HCT116 (cell line): ENCODE data around the gene CPLX3. TPM values are rescaled to one million over a fixed set of nuclear protein-coding genes. Genes with fewer than 3 reads are reported as not detected.

ENCODE experiments used
- ATAC-seq: fragments of 200-7000 bp; cut with Tn5 transposase; 2 replicates; pipeline ENCODE4 v1.9.1; 2020; ENCODE audit warnings: mild to moderate bottlenecking, moderate library complexity
- BruUV-seq: library from RNA; stranded (reverse); fragments of 400-500 nt; replicated peaks from 2 replicates; lab custom pipeline; 2021; lab: Mats Ljungman, UMichigan
- CTCF ChIA-PET: fragments of 300-600 bp; sonication (Branson Sonifier 250); formaldehyde crosslinking; loops from one replicate; lab custom pipeline; 2021; ENCODE audit warnings: antibody characterized with exemption; lab: Charles Lee
- POLR2A ChIA-PET: fragments of 300-600, 350-600 bp; sonication (Branson Sonifier 250); formaldehyde crosslinking; loops from one replicate; lab custom pipeline; 2021; ENCODE audit warnings: antibody characterized with exemption; lab: Charles Lee
- RAD21 ChIA-PET, 2 experiments: fragments of 300-600 bp; sonication (Branson Sonifier 250); formaldehyde crosslinking; loops; one replicate each; lab custom pipeline; 2023; ENCODE audit warnings: low total read pairs in 2 of 2; ENCODE audit not compliant: uncharacterized antibody in 2 of 2, unreplicated experiment in 2 of 2, low non-redundant PET in 1 of 2; lab: Charles Lee
- DNase-seq: peaks from one replicate; pipeline ENCODE4 v3.0.0-alpha.2; 2010; ENCODE audit warnings: low read depth, low spot score
- H2AFZ ChIP-seq: fragments of 200-600 bp; shearing (Covaris generic), sonication (generic); 2 replicates; pipeline ENCODE4 v1.6.1; 2017; ENCODE audit warnings: low read depth, mixed run types, mixed read lengths, antibody characterized with exemption, low read length; ENCODE audit not compliant: poor library complexity, severe bottlenecking
- H3K27ac ChIP-seq: 2 replicates; pipeline ENCODE4 v1.5.1; 2012; ENCODE audit warnings: low read depth, low read length
- H3K27me3 ChIP-seq: fragments of 200-600 bp; sonication (generic); 2 replicates; pipeline ENCODE4 v1.6.1; 2016; ENCODE audit warnings: mixed run types, low read length, mixed read lengths; ENCODE audit not compliant: insufficient read depth
- H3K36me3 ChIP-seq, 2 experiments: fragments of 200-500 bp in 1 of 2; fragments of 200-600 bp in 1 of 2; sonication (Bioruptor generic) in 1 of 2; sonication (generic) in 1 of 2; 2 replicates each; pipeline versions ENCODE4 v1.5.1 to v1.6.1; 2014 to 2016; ENCODE audit warnings: low read length in 2 of 2, inconsistent platforms in 1 of 2, mixed read lengths in 1 of 2, mixed run types in 1 of 2; ENCODE audit not compliant: insufficient read depth in 2 of 2, control insufficient read depth in 1 of 2
- H3K4me1 ChIP-seq, 2 experiments: fragments of 200-600 bp in 1 of 2; sonication (generic) in 1 of 2; 2 replicates each; pipeline versions ENCODE4 v1.5.1 to v1.6.1; 2012 to 2017; ENCODE audit warnings: low read length in 2 of 2, inconsistent platforms in 1 of 2, mild to moderate bottlenecking in 1 of 2, mixed read lengths in 1 of 2, mixed run types in 1 of 2, moderate library complexity in 1 of 2; ENCODE audit not compliant: insufficient read depth in 2 of 2, control insufficient read depth in 1 of 2
- H3K4me2 ChIP-seq: fragments of 200-600 bp; sonication (generic); 2 replicates; pipeline ENCODE4 v1.6.1; 2017; ENCODE audit warnings: mixed run types, low read length, mixed read lengths
- H3K4me3 ChIP-seq, 2 experiments: fragments of 200-600 bp in 1 of 2; sonication (generic) in 1 of 2; replicated peaks in 1 of 2; 2 replicates each; pipeline ENCODE4 v1.5.1; 2011 to 2016; ENCODE audit warnings: low read length in 2 of 2, control low read depth in 1 of 2, low read depth in 1 of 2, mild to moderate bottlenecking in 1 of 2, mixed read lengths in 1 of 2, mixed run types in 1 of 2
- H3K79me2 ChIP-seq: fragments of 200-600 bp; sonication (generic); 2 replicates; pipeline ENCODE4 v1.6.1; 2017; ENCODE audit warnings: mild to moderate bottlenecking, mixed run types, low read length, moderate library complexity, mixed read lengths; ENCODE audit not compliant: insufficient read depth
- H3K9ac ChIP-seq: fragments of 200-600 bp; sonication (generic); 2 replicates; pipeline ENCODE4 v1.6.1; 2016; ENCODE audit warnings: low read length, mixed read lengths
- H3K9me2 ChIP-seq: fragments of 200-600 bp; sonication (generic), shearing (Covaris generic); 2 replicates; pipeline ENCODE4 v1.6.1; 2017; ENCODE audit warnings: mixed run types, mild to moderate bottlenecking, moderate library complexity; ENCODE audit not compliant: insufficient read depth
- H3K9me3 ChIP-seq, 2 experiments: fragments of 200-500 bp in 1 of 2; fragments of 200-600 bp in 1 of 2; sonication (Bioruptor generic) in 1 of 2; sonication (generic) in 1 of 2; 2 replicates each; pipeline ENCODE4 v1.6.1; 2014 to 2017; ENCODE audit warnings: low read length in 2 of 2, mixed read lengths in 2 of 2, inconsistent platforms in 1 of 2, low read depth in 1 of 2, mild to moderate bottlenecking in 1 of 2, mixed run types in 1 of 2, moderate library complexity in 1 of 2; ENCODE audit not compliant: control insufficient read depth in 1 of 2, insufficient read depth in 1 of 2
- H4K20me1 ChIP-seq: fragments of 200-600 bp; sonication (generic), shearing (Covaris generic); 2 replicates; pipeline ENCODE4 v1.6.1; 2017; ENCODE audit warnings: mixed run types, mild to moderate bottlenecking, moderate library complexity; ENCODE audit not compliant: insufficient read depth
- CBX3 ChIP-seq: IDR thresholded peaks from 2 replicates; pipeline ENCODE4 v1.6.1; 2012; ENCODE audit warnings: low read depth
- EGR1 ChIP-seq: IDR thresholded peaks from 2 replicates; pipeline ENCODE4 v1.6.1; 2012; ENCODE audit warnings: low read depth
- EZH2 ChIP-seq: fragments of 200-600 bp; sonication (generic); IDR thresholded peaks from 2 replicates; pipeline ENCODE4 v1.6.1; 2017; ENCODE audit warnings: antibody characterized with exemption, mixed run types
- JUND ChIP-seq: IDR thresholded peaks from 2 replicates; pipeline ENCODE4 v1.6.1; 2012
- SIN3A ChIP-seq: IDR thresholded peaks from 2 replicates; pipeline ENCODE4 v1.6.1; 2012; ENCODE audit warnings: low read depth
- SP1 ChIP-seq: IDR thresholded peaks from 2 replicates; pipeline ENCODE4 v1.6.1; 2012; ENCODE audit warnings: low read depth
- TCF7L2 ChIP-seq: IDR thresholded peaks from 2 replicates; pipeline ENCODE4 v1.7.0; 2011; ENCODE audit warnings: borderline replicate concordance, inconsistent platforms; ENCODE audit not compliant: insufficient read depth, insufficient read length; ENCODE audit errors: extremely low read depth
- intact Hi-C: fragments of 100-400 bp; cut with micrococcal nuclease; formaldehyde crosslinking; loops from 2 replicates; pipeline ENCODE4 v1.10.0; 2022
- total RNA-seq: library from RNA; stranded (reverse); gene quantifications from one replicate; pipeline ENCODE4 v1.2.1, GENCODE V29; 2021; ENCODE audit not compliant: unreplicated experiment
- TF ChIP-seq, protein P1 (sequence below): IDR thresholded peaks from 2 replicates; pipeline ENCODE4 v1.6.1; 2012

Gene CPLX3
- total RNA-seq, 1 experiment from 2014 or later: not detected

DNA sequence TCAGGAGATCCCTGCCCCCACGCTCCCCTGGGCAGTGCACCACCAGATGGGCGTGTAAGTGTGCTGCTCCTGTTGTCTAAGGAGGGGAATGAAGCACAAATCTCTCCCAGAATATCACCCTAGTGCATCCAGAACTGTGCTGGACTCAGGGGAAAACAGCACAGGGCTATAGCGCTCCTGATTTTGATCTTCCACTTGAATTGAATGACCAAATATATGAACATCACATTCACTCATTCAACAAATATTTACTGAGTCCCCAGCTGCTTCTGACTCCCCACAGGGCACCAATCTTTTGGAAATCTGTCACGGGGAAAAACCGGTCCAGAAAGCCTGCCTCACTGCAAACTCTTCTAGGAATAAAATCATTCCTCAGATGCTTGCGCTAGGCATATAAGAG lies 2.4 kb downstream of the CPLX3 start:
- Histone ChIP-seq H3K27me3 (peaks cover 21% of the 10 kb centered on the region; the same call in 1 of the 2 replicates), H3K36me3 (no peaks in the 10 kb centered on the region), H3K27ac (no peak overlapping the region), H3K9ac (no peak overlapping the region), H4K20me1 (no peaks in the 10 kb centered on the region), H3K4me3 (no peak overlapping the region), H2AFZ (no peak overlapping the region), H3K79me2 (no peaks in the 10 kb centered on the region), H3K9me3 (no peaks in the 10 kb centered on the region), H3K4me1 (peaks cover 0 to 4% of the 10 kb centered on the region in 2 experiments; a peak in 1 of 4 replicates), H3K9me2 (no peaks in the 10 kb centered on the region), H3K4me2 (no peak overlapping the region)
- intact Hi-C loops: no loop called here
- ATAC-seq (no peak), DNase-seq (no peak)
- no peak for TF ChIP-seq CBX3
- no peak for TF ChIP-seq TCF7L2
- no peak for TF ChIP-seq EZH2
- TF ChIP-seq SIN3A: no peak
- CTCF ChIA-PET: no interaction called here
- POLR2A ChIA-PET: no interaction called here
- no TSS peak for BruUV-seq
- RAD21 ChIA-PET: no interaction called here

DNA sequence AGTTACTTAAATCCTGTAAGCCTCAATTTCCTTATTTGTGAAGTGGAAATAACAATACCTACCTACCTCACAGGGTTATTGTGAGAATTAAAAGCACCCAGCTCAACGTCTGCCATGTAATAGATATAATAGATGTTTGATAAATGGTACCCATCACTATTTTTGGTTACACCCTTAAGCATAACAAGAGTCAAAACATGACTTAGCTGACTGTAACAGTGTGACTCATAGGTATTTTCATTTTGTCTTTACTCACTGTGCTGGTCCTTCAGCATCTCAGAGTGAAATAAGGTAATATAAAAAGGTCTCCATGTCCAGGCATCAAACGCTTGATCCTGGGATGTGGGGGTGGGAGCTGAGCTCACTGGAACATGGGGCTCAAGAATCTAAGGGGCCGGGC lies 3.1 kb downstream of the CPLX3 start:
- ATAC-seq (no peak), DNase-seq (no peak)
- no peaks in the 10 kb centered on the region for H3K79me2 ChIP-seq
- no peak overlapping the region for H3K4me2 ChIP-seq
- ChIA-PET POLR2A (no interaction called here), RAD21 (no interaction called here), CTCF (no interaction called here)
- H2AFZ ChIP-seq: no peak overlapping the region
- H3K9ac ChIP-seq: no peak overlapping the region
- no peaks in the 10 kb centered on the region for H3K9me3 ChIP-seq
- no TSS peak for BruUV-seq
- no peak overlapping the region for H3K4me3 ChIP-seq
- peaks cover 21% of the 10 kb centered on the region; the same call in 1 of the 2 replicates for H3K27me3 ChIP-seq
- H3K27ac ChIP-seq: no peak overlapping the region
- H3K4me1 ChIP-seq: peaks cover 0 to 4% of the 10 kb centered on the region in 2 experiments; a peak in 1 of 4 replicates
- TF ChIP-seq SIN3A (no peak), JUND (no peak), CBX3 (no peak), EGR1 (no peak), SP1 (no peak)
- TF ChIP-seq, protein P1, sequence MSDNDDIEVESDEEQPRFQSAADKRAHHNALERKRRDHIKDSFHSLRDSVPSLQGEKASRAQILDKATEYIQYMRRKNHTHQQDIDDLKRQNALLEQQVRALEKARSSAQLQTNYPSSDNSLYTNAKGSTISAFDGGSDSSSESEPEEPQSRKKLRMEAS: no peak
- no peaks in the 10 kb centered on the region for H3K9me2 ChIP-seq
- H3K36me3 ChIP-seq: no peaks in the 10 kb centered on the region
- intact Hi-C loops: no loop called here
- H4K20me1 ChIP-seq: no peaks in the 10 kb centered on the region
